ENCODE data around the gene CTSS.

The CTSS gene

GRCh38 chr1:150762552-150762951 is 3.0 kb downstream of the CTSS start:
- TF ChIP-seq SIN3A (IDR thresholded peaks at IDR 0.05; ENCODE audit: borderline replicate concordance, insufficient read depth, low read length), result no peak
- no peak for TF ChIP-seq POLR2AphosphoS5 (IDR thresholded peaks at IDR 0.05; ENCODE audit: low read depth, low read length)
- no peak for TF ChIP-seq REST (IDR thresholded peaks at IDR 0.05; ENCODE audit: insufficient read depth in 1 of 2, low read depth in 2 of 2, low read length in 2 of 2)
- no peak for TF ChIP-seq FOXP2 (optimal IDR thresholded peaks at IDR 0.05; ENCODE audit: borderline replicate concordance, extremely low read depth, extremely low read length, insufficient read depth)

GRCh38 chr1:150761801-150762200 is 3.8 kb downstream of the CTSS start:
- TF ChIP-seq FOXP2 (optimal IDR thresholded peaks at IDR 0.05; ENCODE audit: borderline replicate concordance, extremely low read depth, extremely low read length, insufficient read depth) (no peak), POLR2AphosphoS5 (IDR thresholded peaks at IDR 0.05; ENCODE audit: low read depth, low read length) (no peak), SIN3A (IDR thresholded peaks at IDR 0.05; ENCODE audit: borderline replicate concordance, insufficient read depth, low read length) (no peak)

GRCh38 chr1:150760013-150760412 is 5.6 kb downstream of the CTSS start:
- TF ChIP-seq POLR2AphosphoS5 (IDR thresholded peaks at IDR 0.05; ENCODE audit: low read depth, low read length) (no peak), REST (IDR thresholded peaks at IDR 0.05; ENCODE audit: insufficient read depth in 1 of 2, low read depth in 2 of 2, low read length in 2 of 2) (no peak), SIN3A (IDR thresholded peaks at IDR 0.05; ENCODE audit: borderline replicate concordance, insufficient read depth, low read length) (no peak), TAF1 (IDR thresholded peaks at IDR 0.05; ENCODE audit: borderline replicate concordance, insufficient read depth, low read length) (no peak), FOXP2 (optimal IDR thresholded peaks at IDR 0.05; ENCODE audit: borderline replicate concordance, extremely low read depth, extremely low read length, insufficient read depth) (no peak)

- no peak for TF ChIP-seq FOXP2 (optimal IDR thresholded peaks at IDR 0.05; ENCODE audit: borderline replicate concordance, extremely low read depth, extremely low read length, insufficient read depth)
- no peak for TF ChIP-seq REST (IDR thresholded peaks at IDR 0.05; ENCODE audit: insufficient read depth in 1 of 2, low read depth in 2 of 2, low read length in 2 of 2)
Measured at GRCh38 chr1:150753416-150753815, 12.2 kb downstream of the CTSS start.

GRCh38 chr1:150751443-150751842 is 14.1 kb downstream of the CTSS start:
- TF ChIP-seq TAF1 (IDR thresholded peaks at IDR 0.05; ENCODE audit: borderline replicate concordance, insufficient read depth, low read length) (no peak), POLR2AphosphoS5 (IDR thresholded peaks at IDR 0.05; ENCODE audit: low read depth, low read length) (no peak), FOXP2 (optimal IDR thresholded peaks at IDR 0.05; ENCODE audit: borderline replicate concordance, extremely low read depth, extremely low read length, insufficient read depth) (no peak), REST (IDR thresholded peaks at IDR 0.05; ENCODE audit: insufficient read depth in 1 of 2, low read depth in 2 of 2, low read length in 2 of 2) (no peak), SIN3A (IDR thresholded peaks at IDR 0.05; ENCODE audit: borderline replicate concordance, insufficient read depth, low read length) (no peak)

Data from PFSK-1 (cell line).